HEK293 (cell line): ENCODE measurements around the gene INCA1.

Experiments
- AEBP2 ChIP-seq: fragments of 450-650 bp; formaldehyde crosslinking; IDR thresholded peaks from 2 replicates; pipeline ENCODE4 v1.5.1; 2016; ENCODE audit warnings: missing biosample characterization, missing genetic modification characterization, borderline replicate concordance
- BCL11A ChIP-seq: fragments of 450-650 bp; formaldehyde crosslinking; IDR thresholded peaks from 2 replicates; pipeline ENCODE4 v1.5.1; 2016; ENCODE audit warnings: low read depth, missing biosample characterization, missing genetic modification characterization
- EGR2 ChIP-seq: fragments of 450-650 bp; formaldehyde crosslinking; IDR thresholded peaks from 2 replicates; pipeline ENCODE4 v1.5.1; 2016; ENCODE audit warnings: low read depth, missing biosample characterization, missing genetic modification characterization
- HIC1 ChIP-seq: fragments of 450-650 bp; formaldehyde crosslinking; IDR thresholded peaks from 2 replicates; pipeline ENCODE4 v1.5.1; 2016; ENCODE audit warnings: missing biosample characterization, missing genetic modification characterization
- INSM2 ChIP-seq: fragments of 450-650 bp; formaldehyde crosslinking; IDR thresholded peaks from 2 replicates; pipeline ENCODE4 v1.5.1; 2016; ENCODE audit warnings: missing biosample characterization, missing genetic modification characterization
- KLF7 ChIP-seq: fragments of 450-650 bp; formaldehyde crosslinking; IDR thresholded peaks from 2 replicates; pipeline ENCODE4 v1.5.1; 2016; ENCODE audit warnings: missing biosample characterization, missing genetic modification characterization, borderline replicate concordance
- MEIS1 ChIP-seq: sonication (generic); formaldehyde crosslinking; IDR thresholded peaks from 2 replicates; pipeline ENCODE4 v1.8.1; 2022; ENCODE audit warnings: missing genetic modification reagents, mild to moderate bottlenecking, borderline replicate concordance
- SETDB1 ChIP-seq: IDR thresholded peaks from one replicate; pipeline ENCODE4 v1.6.1; 2017; ENCODE audit warnings: mild to moderate bottlenecking, low read length, moderate library complexity, mixed read lengths; ENCODE audit not compliant: insufficient read length
- YY2 ChIP-seq: fragments of 450-650 bp; formaldehyde crosslinking; IDR thresholded peaks from 2 replicates; pipeline ENCODE4 v1.5.1; 2016; ENCODE audit warnings: missing biosample characterization, missing genetic modification characterization
- ZBTB11 ChIP-seq: fragments of 450-650 bp; formaldehyde crosslinking; conservative IDR thresholded peaks from 2 replicates; pipeline ENCODE4 v1.5.1; 2016; ENCODE audit warnings: low read depth, missing biosample characterization, missing genetic modification characterization
- ZNF16 ChIP-seq: fragments of 450-650 bp; formaldehyde crosslinking; IDR thresholded peaks from 2 replicates; pipeline ENCODE4 v1.5.1; 2016; ENCODE audit warnings: low read depth, missing biosample characterization, missing genetic modification characterization
- ZNF184 ChIP-seq: fragments of 450-650 bp; IDR thresholded peaks from 2 replicates; pipeline ENCODE4 v1.5.1; 2018; ENCODE audit warnings: missing biosample characterization, mild to moderate bottlenecking, missing genetic modification characterization
- ZNF2 ChIP-seq: fragments of 450-650 bp; formaldehyde crosslinking; IDR thresholded peaks from 2 replicates; pipeline ENCODE4 v1.5.1; 2016; ENCODE audit warnings: missing biosample characterization, missing genetic modification characterization
- ZNF214 ChIP-seq: fragments of 450-650 bp; formaldehyde crosslinking; IDR thresholded peaks from 2 replicates; pipeline ENCODE4 v1.5.1; 2017; ENCODE audit warnings: missing biosample characterization, mild to moderate bottlenecking, missing genetic modification characterization, borderline replicate concordance
- ZNF391 ChIP-seq: fragments of 450-650 bp; formaldehyde crosslinking; IDR thresholded peaks from 2 replicates; pipeline ENCODE4 v1.5.1; 2016; ENCODE audit warnings: low read depth, missing biosample characterization, missing genetic modification characterization, borderline replicate concordance
- ZNF398 ChIP-seq: fragments of 450-650 bp; formaldehyde crosslinking; IDR thresholded peaks from 2 replicates; pipeline ENCODE4 v1.5.1; 2017; ENCODE audit warnings: missing biosample characterization, missing genetic modification characterization
- ZNF404 ChIP-seq: fragments of 450-650 bp; formaldehyde crosslinking; IDR thresholded peaks from 2 replicates; pipeline ENCODE4 v1.5.1; 2017; ENCODE audit warnings: missing biosample characterization, missing genetic modification characterization
- ZNF473 ChIP-seq: fragments of 450-650 bp; formaldehyde crosslinking; IDR thresholded peaks from 2 replicates; pipeline ENCODE4 v1.5.1; 2017; ENCODE audit warnings: missing biosample characterization, missing genetic modification characterization
- ZNF488 ChIP-seq: fragments of 450-650 bp; formaldehyde crosslinking; IDR thresholded peaks from 2 replicates; pipeline ENCODE4 v1.5.1; 2016; ENCODE audit warnings: missing biosample characterization, missing genetic modification characterization
- ZNF529 ChIP-seq: fragments of 450-650 bp; formaldehyde crosslinking; IDR thresholded peaks from 2 replicates; pipeline ENCODE4 v1.5.1; 2017; ENCODE audit warnings: missing genetic modification characterization, missing biosample characterization; ENCODE audit not compliant: insufficient replicate concordance
- ZNF558 ChIP-seq: fragments of 450-650 bp; formaldehyde crosslinking; IDR thresholded peaks from 2 replicates; pipeline ENCODE4 v1.5.1; 2016; ENCODE audit warnings: missing biosample characterization, missing genetic modification characterization
- ZNF837 ChIP-seq: fragments of 450-650 bp; formaldehyde crosslinking; IDR thresholded peaks from 2 replicates; pipeline ENCODE4 v1.5.1; 2016; ENCODE audit warnings: missing biosample characterization, missing genetic modification characterization
- ZSCAN30 ChIP-seq: fragments of 450-650 bp; IDR thresholded peaks from 2 replicates; pipeline ENCODE4 v1.5.1; 2018; ENCODE audit warnings: missing biosample characterization, mild to moderate bottlenecking, missing genetic modification characterization, moderate library complexity
- ZSCAN4 ChIP-seq: fragments of 450-650 bp; formaldehyde crosslinking; IDR thresholded peaks from 2 replicates; pipeline ENCODE4 v1.5.1; 2017; ENCODE audit warnings: missing biosample characterization, missing genetic modification characterization

Gene INCA1

GRCh38 chr17:4986951-4987766, 10.2 kb downstream of the INCA1 start, which contains the start of gene CAMTA2 (continued):
- 0 out of 2 replicates have a peak, but pooled peaks have one; percentile 52 for TF ChIP-seq ZNF184 (tag by site-specific recombination)
- no peak for TF ChIP-seq ZNF529 (tag by site-specific recombination)
- TF ChIP-seq ZSCAN30: peak; percentile 86
- TF ChIP-seq ZNF2 (tag by site-specific recombination): peak; percentile 81
- TF ChIP-seq SETDB1: no peak
- TF ChIP-seq ZNF488 (tag by site-specific recombination): peak; percentile 17; the same call in 1 of the 2 replicates
- no peak for TF ChIP-seq ZSCAN4 (tag by site-specific recombination)
- peak; percentile 84; the same call in 1 of the 2 replicates for TF ChIP-seq YY2
- TF ChIP-seq EGR2 (tag by site-specific recombination): peak; percentile 80
- TF ChIP-seq ZNF398 (tag by site-specific recombination): peak; percentile 90
- no peak for TF ChIP-seq KLF7 (tag by site-specific recombination)
- TF ChIP-seq ZNF214 (tag by site-specific recombination): no peak
- TF ChIP-seq ZNF558: no peak
- no peak for TF ChIP-seq ZNF473 (tag by site-specific recombination)
- TF ChIP-seq ZNF391 (tag by site-specific recombination): peak; percentile 60; the same call in 1 of the 2 replicates
- TF ChIP-seq ZNF837: no peak
- TF ChIP-seq ZNF404: no peak
- no peak for TF ChIP-seq ZNF16
- peak; percentile 87 for TF ChIP-seq ZBTB11 (tag by site-specific recombination)
- TF ChIP-seq HIC1 (tag by site-specific recombination): peak; percentile 96
- TF ChIP-seq INSM2 (tag by site-specific recombination): peak; percentile 65; the same call in 1 of the 2 replicates
- no peak for TF ChIP-seq AEBP2 (tag by site-specific recombination)
- no peak for TF ChIP-seq MEIS1 (CRISPR knock-in tag)
- TF ChIP-seq BCL11A: 0 out of 2 replicates have a peak, but pooled peaks have one; percentile 64
